Measurements from ENCODE around the gene TEX38. TPM values are rescaled to one million over a fixed set of nuclear protein-coding genes. Genes with fewer than 3 reads are reported as not detected.

The TEX38 gene
- total and polyA plus RNA-seq, 4 donors: not detected

DNA sequence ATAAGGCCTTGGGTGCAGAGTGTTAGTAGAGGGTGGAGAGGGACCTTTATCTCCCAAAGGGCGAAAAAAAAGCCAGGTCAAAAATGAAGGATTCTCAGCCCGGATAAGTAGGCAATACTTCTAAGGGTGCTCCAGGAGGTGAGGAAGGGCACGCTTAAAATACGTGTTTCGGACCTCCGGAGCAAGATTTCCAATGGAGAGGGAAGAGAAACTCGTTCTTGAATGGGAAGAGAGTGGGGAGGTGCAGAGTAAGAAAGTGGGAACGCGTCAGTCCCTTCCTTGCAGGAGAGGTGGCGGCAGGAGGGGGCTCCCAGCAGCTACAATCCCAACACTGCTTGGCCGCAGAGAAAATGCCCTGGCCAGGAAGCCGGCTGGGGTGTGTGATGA lies 46.7 kb downstream of the TEX38 start:
- no peak for TF ChIP-seq EGR1 (IDR thresholded peaks at IDR 0.05; ENCODE audit: low read depth in 2 of 2)
- no peak for TF ChIP-seq CTCF (IDR thresholded peaks at IDR 0.05; ENCODE audit: low read depth, low read length, missing input control)
- TF ChIP-seq SP1 (IDR thresholded peaks at IDR 0.05): no peak
- no peak for TF ChIP-seq RXRA (IDR thresholded peaks at IDR 0.05)
- no peak for TF ChIP-seq HNF4G (IDR thresholded peaks at IDR 0.05)
- TF ChIP-seq NR2F2 (IDR thresholded peaks at IDR 0.05): no peak
- no peak for TF ChIP-seq YY1 (IDR thresholded peaks at IDR 0.05)
- no peak for TF ChIP-seq RAD21 (IDR thresholded peaks at IDR 0.05)
- TF ChIP-seq, protein P1, sequence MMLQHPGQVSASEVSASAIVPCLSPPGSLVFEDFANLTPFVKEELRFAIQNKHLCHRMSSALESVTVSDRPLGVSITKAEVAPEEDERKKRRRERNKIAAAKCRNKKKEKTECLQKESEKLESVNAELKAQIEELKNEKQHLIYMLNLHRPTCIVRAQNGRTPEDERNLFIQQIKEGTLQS (IDR thresholded peaks at IDR 0.05): no peak
- TF ChIP-seq, protein P2, sequence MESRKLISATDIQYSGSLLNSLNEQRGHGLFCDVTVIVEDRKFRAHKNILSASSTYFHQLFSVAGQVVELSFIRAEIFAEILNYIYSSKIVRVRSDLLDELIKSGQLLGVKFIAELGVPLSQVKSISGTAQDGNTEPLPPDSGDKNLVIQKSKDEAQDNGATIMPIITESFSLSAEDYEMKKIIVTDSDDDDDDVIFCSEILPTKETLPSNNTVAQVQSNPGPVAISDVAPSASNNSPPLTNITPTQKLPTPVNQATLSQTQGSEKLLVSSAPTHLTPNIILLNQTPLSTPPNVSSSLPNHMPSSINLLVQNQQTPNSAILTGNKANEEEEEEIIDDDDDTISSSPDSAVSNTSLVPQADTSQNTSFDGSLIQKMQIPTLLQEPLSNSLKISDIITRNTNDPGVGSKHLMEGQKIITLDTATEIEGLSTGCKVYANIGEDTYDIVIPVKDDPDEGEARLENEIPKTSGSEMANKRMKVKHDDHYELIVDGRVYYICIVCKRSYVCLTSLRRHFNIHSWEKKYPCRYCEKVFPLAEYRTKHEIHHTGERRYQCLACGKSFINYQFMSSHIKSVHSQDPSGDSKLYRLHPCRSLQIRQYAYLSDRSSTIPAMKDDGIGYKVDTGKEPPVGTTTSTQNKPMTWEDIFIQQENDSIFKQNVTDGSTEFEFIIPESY (IDR thresholded peaks at IDR 0.05): no peak
- TF ChIP-seq FOXA1 (IDR thresholded peaks at IDR 0.05): no peak
- TF ChIP-seq JUND (IDR thresholded peaks at IDR 0.05): no peak
- no peak for TF ChIP-seq FOXA2 (IDR thresholded peaks at IDR 0.05)
- no peaks in the 10 kb centered on the region for H3K27me3 ChIP-seq (ENCODE audit: control insufficient read depth in 4 of 4, insufficient read depth in 4 of 4, low read length in 3 of 4)
- peak overlapping the region; percentile 43 to 85 for H3K9ac ChIP-seq (ENCODE audit: low read depth in 1 of 2, low read length in 2 of 2)
- no peak for DNase-seq (ENCODE audit: low spot score)
- H3K9me3 ChIP-seq (ENCODE audit: control insufficient read depth in 4 of 4, low read length in 3 of 4): no peaks in the 10 kb centered on the region
- H3K27ac ChIP-seq (ENCODE audit: low read depth in 1 of 2, low read length in 2 of 2): peak overlapping the region in 1 of 2 donors; percentile 47
- H3K4me1 ChIP-seq (ENCODE audit: control insufficient read depth in 4 of 4, insufficient read depth in 4 of 4, low read length in 3 of 4): peaks cover 6 to 28% (median 22%) of the 10 kb centered on the region in 4 donors
- 2% methylated on average over 12 of the region's 12 CpGs for WGBS
- peak overlapping the region; percentile 82 to 89 (median 86) for H3K4me3 ChIP-seq (ENCODE audit: low read depth in 1 of 3, low read length in 3 of 3)
- H3K36me3 ChIP-seq (ENCODE audit: control insufficient read depth in 4 of 4, insufficient read depth in 3 of 4, low read depth in 1 of 4, low read length in 3 of 4): peaks cover 0 to 17% (median 11%) of the 10 kb centered on the region in 4 donors

DNA sequence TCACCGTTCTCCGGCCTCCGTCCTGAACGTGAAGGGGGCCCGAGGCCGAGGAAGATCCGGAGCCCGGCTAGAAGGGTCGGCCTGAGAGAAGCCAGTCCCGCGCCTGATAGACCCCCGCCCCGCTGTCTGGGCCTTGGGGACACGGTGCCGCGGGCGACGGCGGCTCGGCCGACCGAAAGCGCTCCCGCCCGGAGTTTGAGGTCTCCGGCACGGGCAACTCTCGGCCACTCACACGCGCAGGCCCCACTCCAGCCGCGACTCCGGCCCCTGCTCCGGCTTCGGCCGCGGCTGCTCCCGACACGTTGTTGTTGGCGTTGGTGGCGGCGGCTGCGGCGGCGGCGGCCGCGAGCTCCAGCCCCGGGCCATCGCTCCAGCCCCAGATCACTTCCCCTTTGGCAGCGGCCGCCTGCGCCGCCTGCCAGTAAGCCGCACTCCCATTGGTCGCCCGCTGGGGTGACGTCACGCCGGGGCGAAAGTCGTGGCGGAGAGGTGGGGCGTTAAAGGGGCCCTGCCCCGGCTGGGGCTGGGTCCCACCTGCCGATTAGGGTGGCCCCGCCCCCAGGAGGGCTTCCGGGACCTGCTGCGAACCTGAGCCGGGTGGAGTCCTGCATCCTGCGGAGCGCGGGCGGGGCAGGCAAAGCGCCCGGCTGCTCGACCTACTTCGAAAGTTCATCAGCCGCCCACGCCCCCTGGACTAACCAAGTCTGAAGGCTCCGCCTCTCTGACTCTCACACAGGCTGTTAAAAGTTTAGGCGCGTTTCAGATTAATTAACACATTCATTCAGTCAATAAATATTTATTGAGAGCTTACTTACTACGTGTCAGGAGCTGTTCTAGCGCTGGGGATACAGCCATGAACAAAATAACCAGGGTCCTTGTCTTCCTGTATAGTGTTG lies 47.3 kb downstream of the TEX38 start, which contains the start of gene EFCAB14:
Gene EFCAB14 (minus strand): TSS at position 388 of the 896 bp plus-strand sequence. CDS start 1,027 bp downstream, outside the sequence.
- TF ChIP-seq NR2F2 (IDR thresholded peaks at IDR 0.05) (peak; percentile 15), GABPA (IDR thresholded peaks at IDR 0.05 in 1 of 2, conservative IDR thresholded peaks at IDR 0.05 in 1 of 2) (peak; percentile 67 to 86), FOXA2 (IDR thresholded peaks at IDR 0.05) (no peak), SP1 (IDR thresholded peaks at IDR 0.05) (peak; percentile 89), FOXA1 (IDR thresholded peaks at IDR 0.05) (no peak), REST (IDR thresholded peaks at IDR 0.05) (peak; percentile 63), HNF4A (conservative IDR thresholded peaks at IDR 0.05) (no peak), YY1 (IDR thresholded peaks at IDR 0.05) (peak; percentile 34), RXRA (IDR thresholded peaks at IDR 0.05) (peak; percentile 62 to 75), EGR1 (IDR thresholded peaks at IDR 0.05; ENCODE audit: low read depth in 2 of 2) (peak; percentile 88 to 94), RAD21 (IDR thresholded peaks at IDR 0.05) (peak in 1 of 2 donors; percentile 28)
- TF ChIP-seq, protein P2 (IDR thresholded peaks at IDR 0.05): no peak
- TF ChIP-seq, protein P3, sequence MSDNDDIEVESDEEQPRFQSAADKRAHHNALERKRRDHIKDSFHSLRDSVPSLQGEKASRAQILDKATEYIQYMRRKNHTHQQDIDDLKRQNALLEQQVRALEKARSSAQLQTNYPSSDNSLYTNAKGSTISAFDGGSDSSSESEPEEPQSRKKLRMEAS (IDR thresholded peaks at IDR 0.05): peak; percentile 77
- no peaks in the 10 kb centered on the region for H3K27me3 ChIP-seq (ENCODE audit: control insufficient read depth in 4 of 4, insufficient read depth in 4 of 4, low read length in 3 of 4)
- no peaks in the 10 kb centered on the region for H3K9me3 ChIP-seq (ENCODE audit: control insufficient read depth in 4 of 4, low read length in 3 of 4)
- under 1% methylated on average over 85 of the region's 85 CpGs for WGBS
- peak; percentile 100 for DNase-seq (ENCODE audit: low spot score)
- peak within 1 kb of the TSS; percentile 55 to 67 for H3K27ac ChIP-seq (ENCODE audit: low read depth in 1 of 2, low read length in 2 of 2)
- peak within 1 kb of the TSS; percentile 82 to 89 (median 86) for H3K4me3 ChIP-seq (ENCODE audit: low read depth in 1 of 3, low read length in 3 of 3)
- H3K36me3 ChIP-seq (ENCODE audit: control insufficient read depth in 4 of 4, insufficient read depth in 3 of 4, low read depth in 1 of 4, low read length in 3 of 4): peaks cover 0 to 16% (median 9%) of the 10 kb centered on the region in 4 donors
- H3K4me1 ChIP-seq (ENCODE audit: control insufficient read depth in 4 of 4, insufficient read depth in 4 of 4, low read length in 3 of 4): peaks cover 6 to 28% (median 22%) of the 10 kb centered on the region in 4 donors
- H3K9ac ChIP-seq (ENCODE audit: low read depth in 1 of 2, low read length in 2 of 2): peak within 1 kb of the TSS; percentile 43 to 85
